NK-92 (cell line): ENCODE results near the gene ACTR8.

ENCODE experiments used
- DNase-seq: peaks from one replicate; lab custom pipeline; 2025; ENCODE audit not compliant: unreplicated experiment; lab: John Stamatoyannopoulos, UW

Gene ACTR8

DNA sequence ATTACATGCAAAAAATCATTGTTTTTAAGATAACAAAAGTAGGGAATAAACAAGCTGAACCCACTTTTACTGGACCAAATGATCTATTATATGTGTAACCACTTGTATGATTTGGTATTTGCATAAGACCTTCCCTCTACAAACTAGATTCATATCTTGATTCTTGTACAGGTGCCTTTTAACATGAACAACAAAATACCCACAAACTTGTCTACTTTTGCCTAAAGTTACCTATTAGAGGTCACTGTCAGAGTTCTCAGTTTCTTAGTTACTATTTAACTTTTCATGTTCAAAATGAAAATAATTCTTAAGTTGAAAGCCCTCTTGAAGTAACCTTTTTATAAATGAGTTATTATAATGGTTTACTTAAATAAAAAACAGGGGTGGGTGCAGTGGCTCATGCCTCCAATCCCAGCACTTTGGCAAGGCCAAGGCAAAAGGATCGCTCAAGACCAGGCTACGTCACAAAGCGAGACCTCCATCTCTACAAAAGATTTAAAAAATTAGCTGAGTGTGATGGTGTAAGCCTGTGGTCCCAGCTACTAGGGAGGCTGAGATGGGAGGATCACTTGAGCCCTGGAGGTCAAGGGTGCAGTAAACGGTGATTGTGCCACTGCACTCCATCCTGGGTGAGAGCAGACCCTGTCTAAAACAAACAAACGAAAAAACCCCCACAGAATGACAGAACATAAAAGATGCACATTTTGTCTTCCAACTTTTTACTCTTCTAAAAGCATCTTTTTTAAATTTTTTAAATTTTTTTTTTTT, 16.0 kb downstream of the ACTR8 start:
- DNase-seq: no peak

DNA sequence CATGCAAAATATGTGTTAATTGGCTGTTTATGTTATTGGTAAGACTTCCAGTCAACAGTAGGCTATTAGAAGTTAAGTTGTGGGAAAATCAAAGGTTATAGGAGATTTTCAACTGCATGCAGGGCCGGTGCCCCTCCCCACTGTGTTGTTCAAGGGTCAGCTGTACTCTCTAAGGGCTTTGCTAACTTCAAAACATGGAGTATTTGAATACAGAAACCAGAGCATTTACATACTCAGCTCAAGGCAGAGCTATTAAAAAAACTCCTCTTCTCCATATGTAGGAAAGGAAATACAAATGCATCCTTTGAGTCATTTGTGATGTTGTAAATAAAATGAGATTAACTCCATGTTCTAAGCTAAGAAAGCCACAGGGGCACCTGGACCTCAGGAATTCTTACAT, 18.8 kb downstream of the ACTR8 start:
- DNase-seq: no peak

DNA sequence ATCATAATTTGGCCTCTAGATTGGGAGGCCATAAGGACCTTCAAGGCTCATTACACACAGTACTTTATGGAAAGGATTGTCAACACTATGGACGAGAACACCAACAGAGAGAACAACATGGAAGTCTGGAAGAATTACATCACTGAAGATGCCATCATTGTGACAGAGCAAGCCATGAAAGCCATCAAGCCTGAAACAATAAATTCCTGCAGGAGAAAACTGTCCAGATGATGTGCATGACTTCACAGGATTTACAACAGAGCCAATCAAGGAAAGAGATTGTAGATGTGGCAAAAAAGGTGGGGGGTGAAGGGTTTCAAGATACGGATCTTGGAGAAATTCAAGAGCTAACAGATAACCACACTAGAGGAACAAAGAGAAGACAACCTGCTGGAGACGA, 19.7 kb downstream of the ACTR8 start:
- no peak for DNase-seq

GRCh38 chr3:53860196-53860595, 21.8 kb downstream of the ACTR8 start:
- DNase-seq: no peak

DNA sequence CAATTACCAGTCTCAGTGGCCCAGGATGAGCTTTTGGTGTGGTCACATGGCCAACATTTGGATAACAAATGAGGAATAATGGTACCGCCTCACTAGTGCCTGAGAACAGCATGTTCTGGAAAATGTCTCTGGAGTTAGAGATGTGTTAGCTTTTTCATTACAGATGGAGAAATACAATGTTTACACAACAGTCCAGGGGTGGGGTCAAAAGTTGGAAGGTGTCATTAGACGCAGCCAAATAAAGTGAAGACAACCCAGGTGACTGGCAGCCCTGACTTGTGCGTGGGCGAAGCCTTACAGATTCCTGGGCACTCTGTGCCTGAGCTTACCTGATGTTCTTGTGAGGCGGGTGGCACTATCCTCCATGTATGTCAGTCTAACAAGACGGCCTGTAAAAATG, 22.8 kb downstream of the ACTR8 start:
- no peak for DNase-seq

- DNase-seq: no peak
Observed at GRCh38 chr3:53858096-53858741, 23.7 kb downstream of the ACTR8 start.

DNA sequence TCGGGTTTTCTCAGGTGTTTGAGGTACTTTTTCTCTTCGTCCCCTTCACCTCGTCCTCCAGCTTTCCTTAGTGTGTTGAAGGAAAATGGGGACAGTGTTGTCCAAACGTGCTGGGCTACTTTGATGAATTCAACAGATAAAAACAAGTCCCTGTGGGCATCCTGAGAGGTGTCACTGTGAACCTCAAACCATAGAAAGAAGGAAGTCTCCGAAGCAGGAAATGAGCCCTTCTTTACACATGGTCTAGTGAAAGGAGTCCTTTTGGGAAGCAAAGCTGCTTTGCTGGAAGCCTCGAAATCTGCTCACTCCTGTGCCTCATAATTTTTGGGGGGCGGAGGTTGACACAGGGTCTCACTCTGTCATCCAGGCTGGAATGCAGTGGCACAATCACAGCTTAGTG, 25.0 kb downstream of the ACTR8 start:
- no peak for DNase-seq

DNA sequence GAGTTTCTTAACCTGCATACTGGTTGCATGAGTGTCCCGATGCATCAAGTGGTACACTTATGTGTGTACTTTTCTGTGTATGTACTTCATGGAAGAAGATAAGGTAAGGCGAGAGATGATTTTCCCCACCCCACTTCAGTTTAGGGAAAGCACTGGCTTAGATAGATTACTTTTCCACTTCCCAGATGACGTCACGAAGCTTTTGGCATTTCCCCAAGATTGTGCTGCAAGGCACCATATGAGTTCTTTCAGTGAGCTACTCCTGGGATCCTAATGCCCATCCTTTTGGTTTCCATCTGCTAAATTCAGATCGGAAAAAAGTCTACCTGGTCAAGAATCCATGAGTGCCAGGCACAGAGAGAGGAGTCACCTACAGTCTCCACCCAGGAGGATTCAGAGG, 31.1 kb downstream of the ACTR8 start:
- no peak for DNase-seq

DNA sequence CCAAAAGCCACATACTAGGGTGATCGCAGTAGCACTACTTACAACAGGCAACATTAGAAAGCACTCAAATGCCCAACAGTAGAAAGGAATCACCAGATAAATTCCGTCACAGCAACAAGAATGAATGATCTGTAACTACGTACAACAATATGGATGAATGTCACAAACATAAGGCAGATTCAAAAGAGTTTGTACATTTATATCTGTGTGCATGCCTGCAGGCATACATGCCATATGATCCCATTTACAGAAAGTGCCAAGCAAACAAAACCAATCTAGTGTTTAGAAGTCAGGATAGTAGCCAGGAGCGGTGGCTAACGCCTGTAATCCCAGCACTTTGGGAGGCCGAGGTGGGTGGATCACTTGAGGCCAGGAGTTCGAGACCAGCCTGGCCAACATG, 32.0 kb downstream of the ACTR8 start:
- DNase-seq: no peak

DNA sequence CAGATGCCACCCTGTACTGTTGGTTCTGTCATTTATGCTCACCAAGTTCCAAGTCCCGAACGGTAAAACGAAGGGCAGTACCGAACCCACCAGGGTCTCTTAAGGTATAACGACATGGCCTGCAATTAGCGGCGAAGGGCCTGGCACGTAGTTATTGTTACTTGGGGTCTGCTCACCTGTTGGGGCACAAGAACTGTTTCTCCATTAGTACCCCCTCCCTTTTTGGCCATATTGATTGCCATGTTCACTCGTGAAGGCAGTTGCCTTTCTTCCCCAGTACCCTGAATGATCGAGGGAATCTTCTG, 35.1 kb downstream of the ACTR8 start:
- no peak for DNase-seq

- DNase-seq: no peak
Observed at GRCh38 chr3:53846134-53846850, 35.7 kb downstream of the ACTR8 start, which contains the start of the genes CHDH and IL17RB. Gene CHDH, minus strand, starts transcription at chr3:53846419. Its CDS starts 22,411 bp downstream, at chr3:53824008. Gene IL17RB, plus strand, starts transcription at chr3:53846568. Its CDS starts 21 bp downstream, at chr3:53846589.

DNA sequence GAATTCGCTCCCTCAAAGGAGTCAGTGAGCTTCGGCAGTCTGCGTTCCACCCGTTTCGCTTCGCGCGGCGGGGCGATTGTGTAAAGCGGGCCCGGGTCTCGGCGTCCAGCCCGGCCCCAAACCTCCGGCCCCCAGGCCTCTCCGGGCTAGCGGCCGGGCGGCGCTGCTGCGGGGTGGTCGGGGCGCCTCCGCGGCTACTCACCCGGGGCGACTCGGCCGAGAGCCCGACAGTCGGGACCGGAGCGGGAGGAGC, 36.1 kb downstream of the ACTR8 start:
- DNase-seq: no peak

DNA sequence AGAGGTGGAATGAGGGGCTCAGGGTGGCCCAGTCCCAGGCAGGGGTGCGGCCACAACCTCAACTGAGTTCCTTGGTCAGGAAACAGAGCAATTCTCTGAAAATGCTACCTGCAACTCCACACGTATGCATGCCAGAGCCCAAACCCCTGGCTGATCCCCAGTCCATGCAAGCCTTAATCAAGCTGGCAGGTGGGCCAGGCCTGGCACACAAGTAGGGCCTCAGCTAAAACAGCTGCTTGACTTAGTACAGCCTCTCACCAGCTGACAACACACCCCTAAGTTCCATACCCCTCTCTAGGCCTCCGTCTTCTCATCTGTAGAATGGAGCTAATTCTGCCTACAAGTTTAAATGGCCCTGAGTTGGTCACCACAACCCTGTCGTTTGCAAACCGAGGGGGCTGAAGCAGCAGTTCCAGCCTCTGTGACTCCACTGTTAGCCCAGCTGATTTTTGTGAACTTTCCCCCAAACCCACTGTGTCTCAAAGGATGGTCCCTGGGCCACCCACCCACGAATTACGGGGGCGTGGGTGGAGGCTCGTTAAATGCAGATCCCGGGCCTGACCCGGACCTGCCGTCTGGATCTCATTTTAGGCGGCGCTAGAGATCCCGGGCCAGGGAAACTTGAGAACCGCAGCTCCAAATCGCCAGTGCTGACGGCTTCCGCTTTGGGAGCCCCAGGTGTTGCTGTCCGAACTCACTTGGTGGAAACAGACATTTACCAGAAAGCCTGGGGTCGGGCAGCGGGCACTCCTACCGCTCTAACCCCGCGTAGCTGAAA, 36.7 kb downstream of the ACTR8 start:
- DNase-seq: no peak

GRCh38 chr3:53844262-53845102, 37.5 kb downstream of the ACTR8 start:
- DNase-seq: no peak

DNA sequence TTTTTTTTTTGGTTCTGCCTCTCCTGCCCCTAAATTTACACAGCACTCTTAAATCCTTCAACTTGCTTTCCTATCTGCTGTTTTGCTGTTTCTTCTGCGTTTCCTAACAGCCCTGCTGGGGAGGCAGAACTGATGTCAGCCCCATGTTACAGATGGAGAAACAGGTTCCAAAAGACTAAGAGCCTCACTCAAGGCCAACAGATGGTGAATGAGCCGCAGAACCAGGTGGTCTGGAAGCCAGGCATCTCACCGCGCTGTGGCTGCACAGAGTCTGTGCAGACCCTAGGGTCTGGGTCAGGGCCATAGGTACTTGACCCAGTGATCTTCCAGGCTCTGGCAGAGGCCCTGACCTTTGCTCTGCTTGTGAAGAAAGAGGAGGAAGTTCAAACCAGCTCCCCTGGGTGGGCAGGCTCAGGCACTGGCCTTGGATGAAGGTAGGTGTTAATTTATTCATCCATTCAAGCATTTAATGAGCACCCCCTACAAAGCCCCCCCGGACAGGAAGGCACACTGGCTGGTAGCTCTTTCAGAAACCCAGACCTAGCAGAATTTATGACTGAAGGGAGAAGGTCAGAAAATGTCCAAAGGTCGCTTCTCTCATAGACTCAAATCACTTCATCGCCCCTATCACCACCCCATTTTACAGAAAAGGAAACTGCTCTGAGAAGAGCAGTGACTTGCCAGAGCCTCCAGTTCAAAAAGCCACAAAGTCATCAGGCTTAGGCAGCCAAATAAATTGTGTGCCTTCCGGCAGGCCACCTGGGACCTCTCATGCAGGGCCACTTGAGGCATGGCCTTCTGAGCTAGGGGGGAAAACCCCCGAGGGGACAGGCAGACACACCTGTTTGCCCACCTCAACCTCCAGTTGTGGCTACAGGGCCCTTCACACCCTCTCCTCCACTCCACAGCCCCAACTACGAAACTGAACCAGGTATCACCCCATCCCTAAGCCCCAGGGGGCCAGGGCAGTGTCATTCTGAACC, 38.5 kb downstream of the ACTR8 start:
- no peak for DNase-seq

GRCh38 chr3:53842436-53843194, 39.3 kb downstream of the ACTR8 start:
- no peak for DNase-seq

GRCh38 chr3:53841296-53841695, 40.7 kb downstream of the ACTR8 start:
- no peak for DNase-seq

DNA sequence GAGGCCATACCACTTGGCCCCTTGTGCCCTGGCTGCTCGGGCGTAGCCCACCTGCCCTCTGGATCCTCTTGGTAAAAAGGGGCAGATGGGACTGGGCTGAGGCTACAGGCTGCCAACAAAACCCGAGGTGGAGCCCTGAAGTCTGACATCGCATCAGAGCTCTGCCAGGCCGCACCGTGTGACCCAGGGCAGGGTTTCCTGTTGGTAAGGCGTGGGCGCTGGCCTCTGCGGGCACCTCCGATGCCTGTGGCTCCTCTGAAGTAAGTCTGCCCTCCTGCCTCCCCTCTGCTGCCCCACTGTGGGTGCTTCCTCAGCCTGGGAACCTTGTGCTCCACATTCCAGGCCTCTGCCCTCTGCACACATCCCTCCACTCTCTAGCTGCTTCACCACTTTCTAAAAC, 44.6 kb downstream of the ACTR8 start:
- DNase-seq: no peak
